CD14-positive monocyte (primary cell): ENCODE data around the gene USP47. TPM values are rescaled to one million over a fixed set of nuclear protein-coding genes. Genes with fewer than 3 reads are reported as not detected.

Source experiments
- DNase-seq, 3 donors: peaks; one replicate each; pipeline ENCODE4 v3.0.0-alpha.2; 2011 to 2022
- H2AFZ ChIP-seq: 2 replicates; pipeline ENCODE4 v1.6.0; 2012; ENCODE audit warnings: mild to moderate bottlenecking, low read depth, low read length, inconsistent platforms; ENCODE audit not compliant: insufficient read depth, poor library complexity, severe bottlenecking
- H3K27ac ChIP-seq, 2 donors: 1 replicate in 1 of 2; 2 replicates in 1 of 2; pipeline ENCODE4 v1.5.1; 2012 to 2013; ENCODE audit warnings: low read length in 2 of 2, control low read depth in 1 of 2, inconsistent platforms in 1 of 2, low read depth in 1 of 2, mild to moderate bottlenecking in 1 of 2
- H3K27me3 ChIP-seq, 2 donors: one replicate each; pipeline versions ENCODE4 v1.6.0 to v1.6.1; 2011 to 2013; ENCODE audit warnings: low read length in 2 of 2; ENCODE audit not compliant: control insufficient read depth in 2 of 2, insufficient read depth in 2 of 2
- H3K36me3 ChIP-seq, 2 donors: replicated peaks in 1 of 2; 1 replicate in 1 of 2; 2 replicates in 1 of 2; pipeline versions ENCODE4 v1.5.1 to v1.6.1; 2012 to 2013; ENCODE audit warnings: low read length in 2 of 2, control low read depth in 1 of 2, inconsistent platforms in 1 of 2, mild to moderate bottlenecking in 1 of 2; ENCODE audit not compliant: insufficient read depth in 2 of 2, control insufficient read depth in 1 of 2
- H3K4me1 ChIP-seq, 2 donors: 1 replicate in 1 of 2; 2 replicates in 1 of 2; pipeline versions ENCODE4 v1.5.1 to v1.6.1; 2012 to 2013; ENCODE audit warnings: low read length in 2 of 2, control low read depth in 1 of 2, inconsistent platforms in 1 of 2, mild to moderate bottlenecking in 1 of 2, moderate library complexity in 1 of 2; ENCODE audit not compliant: insufficient read depth in 2 of 2, control insufficient read depth in 1 of 2
- H3K4me2 ChIP-seq: replicated peaks from 2 replicates; pipeline ENCODE3; 2012; ENCODE audit warnings: low read length, moderate library complexity, mild to moderate bottlenecking; ENCODE audit not compliant: poor library complexity, severe bottlenecking; ENCODE audit errors: extremely low read depth
- H3K4me3 ChIP-seq, 3 experiments: fragments of 200-600 bp in 1 of 3; sonication (generic) in 1 of 3; replicated peaks in 1 of 3; 1 replicate in 2 of 3; 2 replicates in 1 of 3; pipeline ENCODE4 v1.5.1; 2011 to 2013; ENCODE audit warnings: low read length in 3 of 3, mild to moderate bottlenecking in 3 of 3, control low read depth in 2 of 3, low read depth in 2 of 3, inconsistent platforms in 1 of 3, moderate library complexity in 1 of 3
- H3K79me2 ChIP-seq: 2 replicates; pipeline ENCODE4 v1.6.0; 2012; ENCODE audit warnings: mild to moderate bottlenecking, control low read depth, inconsistent platforms, low read length, moderate library complexity; ENCODE audit not compliant: insufficient read depth
- H3K9ac ChIP-seq: 2 replicates; pipeline ENCODE4 v1.6.0; 2017; ENCODE audit warnings: low read length, mild to moderate bottlenecking; ENCODE audit not compliant: insufficient read depth, poor library complexity, severe bottlenecking
- H3K9me3 ChIP-seq, 2 donors: replicated peaks in 1 of 2; 1 replicate in 1 of 2; 2 replicates in 1 of 2; pipeline versions ENCODE4 v1.5.1 to v1.6.1; 2012 to 2013; ENCODE audit warnings: low read length in 2 of 2, control low read depth in 1 of 2; ENCODE audit not compliant: control insufficient read depth in 1 of 2, insufficient read depth in 1 of 2
- H4K20me1 ChIP-seq: 2 replicates; pipeline ENCODE4 v1.6.0; 2012; ENCODE audit warnings: mild to moderate bottlenecking, low read length, control low read depth, moderate library complexity; ENCODE audit not compliant: insufficient read depth
- H3K27ac Mint-ChIP-seq, 7 donors: one replicate each; pipeline ENCODE4 v1.8.0; 2020; ENCODE audit warnings: mild to moderate bottlenecking in 7 of 7, mixed read lengths in 7 of 7, moderate library complexity in 6 of 7, inconsistent platforms in 2 of 7
- H3K27me3 Mint-ChIP-seq, 3 donors: one replicate each; pipeline ENCODE4 v1.8.0; 2021 to 2022; ENCODE audit warnings: low read depth in 3 of 3, mild to moderate bottlenecking in 3 of 3, mixed read lengths in 3 of 3, moderate library complexity in 3 of 3, inconsistent platforms in 1 of 3
- H3K36me3 Mint-ChIP-seq, 2 donors: one replicate each; pipeline ENCODE4 v1.8.0; 2020; ENCODE audit warnings: mixed read lengths in 2 of 2, inconsistent platforms in 1 of 2, mild to moderate bottlenecking in 1 of 2
- H3K4me1 Mint-ChIP-seq: one replicate; pipeline ENCODE4 v1.8.0; 2020; ENCODE audit warnings: mild to moderate bottlenecking, mixed read lengths
- H3K4me3 Mint-ChIP-seq, 2 donors: one replicate each; pipeline ENCODE4 v1.8.0; 2020; ENCODE audit warnings: mild to moderate bottlenecking in 2 of 2, mixed read lengths in 2 of 2, moderate library complexity in 1 of 2
- H3K9me3 Mint-ChIP-seq, 7 donors: one replicate each; pipeline ENCODE4 v1.8.0; 2020 to 2022; ENCODE audit warnings: mixed read lengths in 7 of 7, mild to moderate bottlenecking in 6 of 7, moderate library complexity in 6 of 7, inconsistent platforms in 2 of 7
- WGBS: methylation state at CpG from one replicate; pipeline ENCODE4 v1.1.5; 2013; ENCODE audit warnings: missing lambda C conversion rate; ENCODE audit not compliant: insufficient coverage; 5-methylcytosine and 5-hydroxymethylcytosine counted together
- intact Hi-C, 2 donors: fragments of 100-400 bp; cut with micrococcal nuclease; formaldehyde crosslinking; loops; one replicate each; pipeline versions ENCODE4 v1.15.0 to v1.15.1; 2023
- polyA plus RNA-seq, 3 donors: library from polyadenylated mRNA; depleted of rRNA in 1 of 3; unstranded in 2 of 3; stranded (reverse) in 1 of 3; fragments of 300-500 nt in 2 of 3; fragments of >200 nt in 1 of 3; fragmentation: Illumina TruSeq in 2 of 3; gene quantifications; 1 replicate in 2 of 3; 2 replicates in 1 of 3; pipeline ENCODE4 v1.2.3, GENCODE V29; 2012 to 2021
- TF ChIP-seq, protein P1 (sequence below): fragments of 200-600 bp; IDR thresholded peaks from one replicate; pipeline ENCODE4 v1.8.0; 2022; ENCODE audit warnings: antibody characterized with exemption, mild to moderate bottlenecking

Gene USP47
- polyA plus RNA-seq, 3 donors: 8.1 to 17.5 (median 10.5) TPM

DNA sequence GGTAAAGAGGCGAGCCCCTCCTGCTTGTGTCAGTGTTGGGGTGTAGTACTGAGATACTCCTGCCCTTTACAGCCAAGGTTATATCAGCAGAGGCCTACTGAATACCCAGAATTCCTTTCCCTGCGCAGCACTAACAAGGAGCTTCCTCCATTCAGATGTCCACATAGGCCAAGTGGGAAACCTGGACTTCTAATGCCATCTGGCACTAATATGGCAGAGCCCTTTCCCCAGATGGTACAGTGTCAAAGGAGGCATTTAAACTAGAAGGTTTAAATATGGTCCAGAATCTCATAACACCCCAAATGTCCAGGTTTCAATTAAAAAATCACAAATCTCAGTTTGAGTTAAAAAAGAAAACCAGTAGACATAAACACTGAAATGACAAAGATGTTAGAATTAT lies 68.8 kb downstream of the USP47 start:
- H3K4me3 Mint-ChIP-seq: no peak overlapping the region
- no peaks in the 10 kb centered on the region for H3K27me3 ChIP-seq
- no peaks in the 10 kb centered on the region for H3K4me1 ChIP-seq
- H3K36me3 ChIP-seq: peaks cover 46 to 73% of the 10 kb centered on the region in 2 donors
- intact Hi-C loops: no loop called here
- no peak overlapping the region for H2AFZ ChIP-seq
- no peak overlapping the region for H3K9ac ChIP-seq
- no peaks in the 10 kb centered on the region for H3K4me1 Mint-ChIP-seq
- peaks cover 49 to 60% of the 10 kb centered on the region in 2 donors for H3K36me3 Mint-ChIP-seq
- no peak overlapping the region for H3K4me2 ChIP-seq
- no peaks in the 10 kb centered on the region for H3K79me2 ChIP-seq
- no peaks in the 10 kb centered on the region for H3K9me3 Mint-ChIP-seq
- H3K4me3 ChIP-seq: no peak overlapping the region
- TF ChIP-seq, protein P1, sequence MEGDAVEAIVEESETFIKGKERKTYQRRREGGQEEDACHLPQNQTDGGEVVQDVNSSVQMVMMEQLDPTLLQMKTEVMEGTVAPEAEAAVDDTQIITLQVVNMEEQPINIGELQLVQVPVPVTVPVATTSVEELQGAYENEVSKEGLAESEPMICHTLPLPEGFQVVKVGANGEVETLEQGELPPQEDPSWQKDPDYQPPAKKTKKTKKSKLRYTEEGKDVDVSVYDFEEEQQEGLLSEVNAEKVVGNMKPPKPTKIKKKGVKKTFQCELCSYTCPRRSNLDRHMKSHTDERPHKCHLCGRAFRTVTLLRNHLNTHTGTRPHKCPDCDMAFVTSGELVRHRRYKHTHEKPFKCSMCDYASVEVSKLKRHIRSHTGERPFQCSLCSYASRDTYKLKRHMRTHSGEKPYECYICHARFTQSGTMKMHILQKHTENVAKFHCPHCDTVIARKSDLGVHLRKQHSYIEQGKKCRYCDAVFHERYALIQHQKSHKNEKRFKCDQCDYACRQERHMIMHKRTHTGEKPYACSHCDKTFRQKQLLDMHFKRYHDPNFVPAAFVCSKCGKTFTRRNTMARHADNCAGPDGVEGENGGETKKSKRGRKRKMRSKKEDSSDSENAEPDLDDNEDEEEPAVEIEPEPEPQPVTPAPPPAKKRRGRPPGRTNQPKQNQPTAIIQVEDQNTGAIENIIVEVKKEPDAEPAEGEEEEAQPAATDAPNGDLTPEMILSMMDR: no peak
- no peak for DNase-seq
- H3K27ac Mint-ChIP-seq: no peak overlapping the region
- no peaks in the 10 kb centered on the region for H4K20me1 ChIP-seq
- no CpG with 5 or more reads among the region's 2 CpGs for WGBS
- no peak overlapping the region for H3K27ac ChIP-seq
- H3K9me3 ChIP-seq: no peaks in the 10 kb centered on the region
- H3K27me3 Mint-ChIP-seq: no peaks in the 10 kb centered on the region

DNA sequence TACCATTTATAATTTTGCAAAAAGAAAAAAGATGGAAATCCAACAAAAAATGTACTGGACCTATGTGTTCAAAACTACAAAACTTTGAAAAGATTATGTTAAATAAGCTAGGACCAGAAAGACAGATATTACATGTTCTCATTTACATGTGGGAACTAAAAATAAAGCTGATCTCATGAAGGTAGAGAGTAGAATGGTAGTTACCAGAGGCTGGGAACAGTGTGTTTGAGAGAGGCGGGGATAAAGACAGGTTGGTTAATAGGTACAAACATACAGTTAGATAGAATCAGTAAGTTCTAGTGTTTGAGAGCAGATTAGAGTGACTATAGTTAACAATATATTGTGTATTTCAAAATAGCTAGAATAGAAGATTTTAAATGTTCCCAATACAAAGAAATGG lies 71.6 kb downstream of the USP47 start:
- Histone ChIP-seq H2AFZ (no peak overlapping the region), H3K79me2 (no peaks in the 10 kb centered on the region), H3K36me3 (peaks cover 30 to 65% of the 10 kb centered on the region in 2 donors), H4K20me1 (no peaks in the 10 kb centered on the region), H3K4me1 (no peaks in the 10 kb centered on the region), H3K9me3 (no peaks in the 10 kb centered on the region), H3K4me3 (no peak overlapping the region), H3K27ac (no peak overlapping the region), H3K9ac (no peak overlapping the region), H3K27me3 (no peaks in the 10 kb centered on the region), H3K4me2 (no peak overlapping the region)
- WGBS: 100% methylated on average over 1 of the region's 1 CpG
- H3K27me3 Mint-ChIP-seq: peaks cover 0 to 1% (median 0%) of the 10 kb centered on the region in 3 donors
- H3K4me3 Mint-ChIP-seq: no peak overlapping the region
- H3K36me3 Mint-ChIP-seq: peaks cover 48 to 57% of the 10 kb centered on the region in 2 donors
- H3K4me1 Mint-ChIP-seq: no peaks in the 10 kb centered on the region
- H3K27ac Mint-ChIP-seq: no peak overlapping the region
- no peaks in the 10 kb centered on the region for H3K9me3 Mint-ChIP-seq
- TF ChIP-seq, protein P1: no peak
- DNase-seq: no peak
- intact Hi-C loops: no loop called here
